ENCODE results near the gene THAP8. TPM values are rescaled to one million over a fixed set of nuclear protein-coding genes. Genes with fewer than 3 reads are reported as not detected.

THAP8 gene
- total RNA-seq, 1 donor from 2014 or later: 10.1 TPM

DNA sequence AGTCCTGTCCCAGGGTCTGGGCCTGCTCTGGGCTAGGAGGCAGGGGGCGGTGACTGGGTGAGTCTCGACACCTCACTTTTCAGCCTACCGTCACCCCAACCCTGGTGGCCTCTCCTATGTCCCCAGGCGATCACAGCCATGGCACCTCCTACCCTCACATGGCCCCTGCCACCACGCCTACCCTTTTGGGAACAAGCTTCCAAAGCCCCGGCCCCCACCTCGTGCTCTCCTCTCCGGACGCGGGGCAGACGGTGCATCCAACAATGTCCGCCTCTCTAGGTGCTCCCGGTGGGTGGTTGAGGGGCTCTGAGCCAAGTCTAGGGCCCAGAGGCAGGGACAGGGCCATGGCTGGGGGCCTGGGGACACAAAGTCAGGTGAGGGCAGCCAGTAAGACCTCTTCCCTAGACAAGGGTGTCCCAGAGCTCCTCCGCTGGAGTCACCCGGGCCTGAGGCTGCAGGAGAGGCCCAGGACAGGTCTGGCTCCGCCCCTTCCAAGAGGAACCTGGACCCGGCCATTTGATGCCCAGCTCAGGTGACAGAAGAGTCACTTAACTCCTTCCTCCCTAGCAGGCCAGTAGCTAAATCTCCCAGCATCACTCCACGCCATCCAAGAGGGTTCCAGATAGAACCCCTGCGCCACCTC lies 45.6 kb downstream of the THAP8 start, which contains the start of gene SYNE4:
SYNE4 (minus strand) TSS at position 478 of the 643 bp plus-strand sequence; CDS start at position 346, 132 bp downstream.
- H3K36me3 Mint-ChIP-seq (ENCODE audit: insufficient read depth): peaks cover 8% of the 10 kb centered on the region
- peak within 1 kb of the TSS; percentile 94 for H3K27ac Mint-ChIP-seq
- peak within 1 kb of the TSS; percentile 95 for H3K4me3 Mint-ChIP-seq (ENCODE audit: low read depth)
- no peaks in the 10 kb centered on the region for H3K27me3 Mint-ChIP-seq
- DNase-seq (ENCODE audit: low spot score, unreplicated experiment): peak; percentile 47
- peaks cover 20% of the 10 kb centered on the region for H3K4me1 Mint-ChIP-seq (ENCODE audit: low read depth)
- TF ChIP-seq, protein P1, sequence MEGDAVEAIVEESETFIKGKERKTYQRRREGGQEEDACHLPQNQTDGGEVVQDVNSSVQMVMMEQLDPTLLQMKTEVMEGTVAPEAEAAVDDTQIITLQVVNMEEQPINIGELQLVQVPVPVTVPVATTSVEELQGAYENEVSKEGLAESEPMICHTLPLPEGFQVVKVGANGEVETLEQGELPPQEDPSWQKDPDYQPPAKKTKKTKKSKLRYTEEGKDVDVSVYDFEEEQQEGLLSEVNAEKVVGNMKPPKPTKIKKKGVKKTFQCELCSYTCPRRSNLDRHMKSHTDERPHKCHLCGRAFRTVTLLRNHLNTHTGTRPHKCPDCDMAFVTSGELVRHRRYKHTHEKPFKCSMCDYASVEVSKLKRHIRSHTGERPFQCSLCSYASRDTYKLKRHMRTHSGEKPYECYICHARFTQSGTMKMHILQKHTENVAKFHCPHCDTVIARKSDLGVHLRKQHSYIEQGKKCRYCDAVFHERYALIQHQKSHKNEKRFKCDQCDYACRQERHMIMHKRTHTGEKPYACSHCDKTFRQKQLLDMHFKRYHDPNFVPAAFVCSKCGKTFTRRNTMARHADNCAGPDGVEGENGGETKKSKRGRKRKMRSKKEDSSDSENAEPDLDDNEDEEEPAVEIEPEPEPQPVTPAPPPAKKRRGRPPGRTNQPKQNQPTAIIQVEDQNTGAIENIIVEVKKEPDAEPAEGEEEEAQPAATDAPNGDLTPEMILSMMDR (IDR thresholded peaks at IDR 0.05; ENCODE audit: unreplicated experiment): no peak
- no peaks in the 10 kb centered on the region for H3K9me3 Mint-ChIP-seq (ENCODE audit: low read depth)

DNA sequence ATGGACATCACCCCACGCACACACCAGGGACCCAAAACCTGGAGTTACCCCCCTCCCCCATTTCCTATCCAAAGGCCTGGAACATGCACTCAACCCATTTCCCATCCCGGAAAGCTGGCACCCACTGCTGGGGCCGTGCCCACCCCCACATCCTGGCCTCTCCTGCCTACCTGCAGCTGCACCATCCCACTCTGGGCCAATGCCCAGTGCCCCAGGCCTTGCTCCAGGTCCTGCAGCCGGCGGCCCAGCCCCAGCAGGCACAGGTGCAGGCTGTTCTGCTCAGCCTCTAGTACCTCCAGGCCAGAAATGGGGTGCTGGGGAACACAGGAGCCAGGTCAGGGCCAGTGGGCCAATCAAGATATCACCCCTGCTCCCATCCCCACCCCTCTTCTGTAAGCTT lies 47.1 kb downstream of the THAP8 start:
- no peaks in the 10 kb centered on the region for H3K27me3 Mint-ChIP-seq
- H3K36me3 Mint-ChIP-seq (ENCODE audit: insufficient read depth): peaks cover 12% of the 10 kb centered on the region
- no peaks in the 10 kb centered on the region for H3K9me3 Mint-ChIP-seq (ENCODE audit: low read depth)
- DNase-seq (ENCODE audit: low spot score, unreplicated experiment): no peak
- H3K4me1 Mint-ChIP-seq (ENCODE audit: low read depth): peaks cover 17% of the 10 kb centered on the region
- H3K27ac Mint-ChIP-seq: peak overlapping the region; percentile 41
- peak overlapping the region; percentile 59 for H3K4me3 Mint-ChIP-seq (ENCODE audit: low read depth)
- TF ChIP-seq, protein P1 (IDR thresholded peaks at IDR 0.05; ENCODE audit: unreplicated experiment): no peak

DNA sequence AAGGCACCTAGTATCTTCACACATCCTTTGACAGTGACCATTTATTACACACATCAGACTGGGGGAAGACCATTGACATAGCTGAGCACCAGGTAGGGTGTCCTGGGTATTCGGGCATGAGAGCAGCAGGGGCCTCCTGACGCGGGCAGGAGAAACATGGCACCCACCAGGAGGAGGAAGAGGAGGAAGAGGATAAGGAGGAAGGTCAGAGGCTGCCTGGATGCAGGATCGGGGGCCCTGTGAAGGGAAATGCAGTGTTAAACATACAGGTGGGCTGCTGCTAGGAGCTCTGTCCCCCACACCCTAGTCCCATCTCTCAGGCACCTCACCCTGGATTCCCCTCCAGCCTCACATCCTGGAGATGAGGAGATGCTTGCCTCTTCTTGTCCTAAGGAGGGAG lies 50.8 kb downstream of the THAP8 start:
- Mint-ChIP-seq H3K4me1 (ENCODE audit: low read depth) (peaks cover 6% of the 10 kb centered on the region), H3K4me3 (ENCODE audit: low read depth) (no peak overlapping the region), H3K36me3 (ENCODE audit: insufficient read depth) (peaks cover 21% of the 10 kb centered on the region), H3K9me3 (ENCODE audit: low read depth) (no peaks in the 10 kb centered on the region), H3K27me3 (no peaks in the 10 kb centered on the region), H3K27ac (no peak overlapping the region)
- DNase-seq (ENCODE audit: low spot score, unreplicated experiment): no peak
- TF ChIP-seq, protein P1 (IDR thresholded peaks at IDR 0.05; ENCODE audit: unreplicated experiment): no peak

DNA sequence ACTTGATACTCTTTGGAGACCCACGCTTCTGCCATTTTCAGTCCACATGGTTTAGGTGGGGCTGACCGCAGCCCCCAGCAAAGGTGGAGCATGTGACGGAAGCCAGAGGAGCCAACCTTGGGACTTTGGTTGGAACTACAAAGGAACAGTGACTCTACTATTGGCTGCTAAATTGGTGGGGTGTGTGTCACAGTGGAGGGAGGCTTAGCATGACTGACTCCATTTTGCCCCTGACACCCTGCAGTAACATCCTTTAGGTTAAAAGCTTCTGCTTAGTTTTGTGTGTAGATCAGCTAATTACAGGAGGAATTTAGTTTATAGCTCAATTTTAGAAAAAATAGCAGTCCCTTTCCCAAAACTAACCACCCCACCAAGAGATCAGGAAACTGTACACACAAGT lies 52.5 kb downstream of the THAP8 start:
- peaks cover 2% of the 10 kb centered on the region for H3K4me1 Mint-ChIP-seq (ENCODE audit: low read depth)
- H3K9me3 Mint-ChIP-seq (ENCODE audit: low read depth): no peaks in the 10 kb centered on the region
- no peak for DNase-seq (ENCODE audit: low spot score, unreplicated experiment)
- H3K27me3 Mint-ChIP-seq: no peaks in the 10 kb centered on the region
- TF ChIP-seq, protein P1 (IDR thresholded peaks at IDR 0.05; ENCODE audit: unreplicated experiment): no peak
- peaks cover 22% of the 10 kb centered on the region for H3K36me3 Mint-ChIP-seq (ENCODE audit: insufficient read depth)
- no peak overlapping the region for H3K4me3 Mint-ChIP-seq (ENCODE audit: low read depth)
- no peak overlapping the region for H3K27ac Mint-ChIP-seq

DNA sequence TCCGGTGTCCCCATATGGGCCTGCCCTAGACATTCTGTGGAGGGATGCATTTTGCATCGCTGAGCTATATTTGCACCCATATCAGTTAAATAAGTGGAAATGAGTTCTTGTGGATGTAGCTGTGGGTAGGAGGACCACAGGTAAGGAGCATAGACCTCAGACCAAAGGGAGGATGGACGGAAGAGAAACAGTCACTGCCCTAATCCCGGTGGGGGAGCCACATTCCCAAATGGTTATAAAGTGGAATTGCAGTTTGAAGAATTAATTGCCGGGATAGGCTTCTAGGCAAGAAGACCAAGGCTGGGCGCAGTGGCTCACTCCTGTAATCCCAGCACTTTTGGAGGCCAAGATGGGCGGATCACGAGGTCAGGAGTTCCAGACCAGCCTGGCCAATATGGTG lies 57.3 kb downstream of the THAP8 start:
- H3K27me3 Mint-ChIP-seq: no peaks in the 10 kb centered on the region
- TF ChIP-seq, protein P1 (IDR thresholded peaks at IDR 0.05; ENCODE audit: unreplicated experiment): no peak
- H3K36me3 Mint-ChIP-seq (ENCODE audit: insufficient read depth): peaks cover 9% of the 10 kb centered on the region
- DNase-seq (ENCODE audit: low spot score, unreplicated experiment): no peak
- H3K9me3 Mint-ChIP-seq (ENCODE audit: low read depth): no peaks in the 10 kb centered on the region
- no peak overlapping the region for H3K27ac Mint-ChIP-seq
- peaks cover 11% of the 10 kb centered on the region for H3K4me1 Mint-ChIP-seq (ENCODE audit: low read depth)
- peak overlapping the region; percentile 0 for H3K4me3 Mint-ChIP-seq (ENCODE audit: low read depth)

Data from progenitor cell of endocrine pancreas (in vitro differentiated cells).